ENCODE results near the gene MYDGF. TPM values are rescaled to one million over a fixed set of nuclear protein-coding genes. Genes with fewer than 3 reads are reported as not detected.
A peak's percentile ranks its signal among the peaks of the same experiment; 100 is the strongest.

Gene MYDGF
- total RNA-seq, 1 experiment from 2014 or later = 426 TPM

DNA sequence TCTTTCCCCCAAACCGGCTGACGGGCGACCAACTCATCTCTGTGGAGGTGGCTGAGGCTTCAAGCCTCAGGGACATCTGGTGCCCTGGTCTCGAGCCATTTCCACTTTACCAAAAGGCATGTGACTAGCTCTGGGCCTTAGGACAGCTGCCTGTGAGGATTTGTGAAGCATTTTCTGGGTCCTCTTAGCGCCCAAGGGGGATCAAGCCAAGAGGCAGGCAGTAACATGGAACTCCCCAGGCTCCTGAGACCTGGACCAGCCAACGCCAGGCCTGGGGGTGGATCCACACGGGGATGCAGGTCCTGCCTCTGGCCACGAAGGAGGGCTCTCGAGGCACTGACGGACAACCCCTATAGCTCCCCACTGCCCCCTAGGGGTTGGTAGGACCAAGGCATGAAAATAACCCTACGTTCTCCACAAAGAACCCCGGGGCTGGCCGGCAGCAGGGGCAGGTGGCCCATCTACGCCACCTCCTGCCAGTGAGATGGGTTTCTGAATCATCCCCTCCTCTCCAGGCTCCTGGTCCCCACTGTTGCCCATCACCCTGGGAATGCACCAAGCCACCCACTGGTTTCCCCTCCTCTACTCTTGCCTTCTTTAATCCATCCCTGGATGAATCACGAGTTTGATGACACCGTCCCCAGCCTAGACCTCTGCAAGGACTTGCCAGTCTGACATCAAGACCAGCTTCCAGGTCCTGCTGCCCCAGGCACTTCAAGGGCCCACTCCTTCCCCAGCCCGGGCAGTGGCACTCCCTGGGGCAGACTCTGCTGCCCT, 7.0 kb upstream of the MYDGF start:
- H3K9me2 ChIP-seq (replicated peaks; ENCODE audit: low read length) = no peaks in the 10 kb centered on the region
- CTCF ChIA-PET = interaction anchor here (0.5 kb wide), 1 partner anchor 28 kb away, joined by 4 read pairs; no protein-coding TSS in a partner anchor
- no peaks in the 10 kb centered on the region for H3F3A ChIP-seq (ENCODE audit: low read length, unreplicated experiment)
- intact Hi-C loops (cut with micrococcal nuclease) = no loop called here
- peak; percentile 53 for DNase-seq
- no peaks in the 10 kb centered on the region for H3K9me3 ChIP-seq (ENCODE audit: low read length)
- no TSS peak for BruUV-seq (replicated peaks)
- TF ChIP-seq CTCF (conservative IDR thresholded peaks at IDR 0.05; ENCODE audit: low read depth, low read length) (peak; percentile 75), EZH2 (IDR thresholded peaks at IDR 0.05; ENCODE audit: low read length, unreplicated experiment) (no peak), EZH2phosphoT487 (IDR thresholded peaks at IDR 0.05; ENCODE audit: borderline replicate concordance, low read length) (no peak)
- POLR2A ChIA-PET (ENCODE audit: unreplicated experiment) = no interaction called here
- no peak overlapping the region for H3K9ac ChIP-seq (ENCODE audit: low read length)
- peaks cover 10% of the 10 kb centered on the region; the same call in 1 of the 2 replicates for H3K36me3 ChIP-seq (ENCODE audit: low read depth, low read length)
- no peaks in the 10 kb centered on the region for H3K4me1 ChIP-seq (ENCODE audit: insufficient read depth, low read length)
- H3K79me2 ChIP-seq (ENCODE audit: low read length) = no peaks in the 10 kb centered on the region
- H3K4me2 ChIP-seq (ENCODE audit: low read length) = no peak overlapping the region
- peak; percentile 19; the same call in 1 of the 2 replicates for ATAC-seq
- H4K20me1 ChIP-seq (ENCODE audit: low read length) = no peaks in the 10 kb centered on the region
- no peaks in the 10 kb centered on the region for H3K27me3 ChIP-seq (ENCODE audit: low read length)
- no peak overlapping the region for H3K4me3 ChIP-seq (ENCODE audit: low read length)
- no peak overlapping the region for H3K27ac ChIP-seq (ENCODE audit: low read length)
- no peak overlapping the region for H2AFZ ChIP-seq (ENCODE audit: low read length)

DNA sequence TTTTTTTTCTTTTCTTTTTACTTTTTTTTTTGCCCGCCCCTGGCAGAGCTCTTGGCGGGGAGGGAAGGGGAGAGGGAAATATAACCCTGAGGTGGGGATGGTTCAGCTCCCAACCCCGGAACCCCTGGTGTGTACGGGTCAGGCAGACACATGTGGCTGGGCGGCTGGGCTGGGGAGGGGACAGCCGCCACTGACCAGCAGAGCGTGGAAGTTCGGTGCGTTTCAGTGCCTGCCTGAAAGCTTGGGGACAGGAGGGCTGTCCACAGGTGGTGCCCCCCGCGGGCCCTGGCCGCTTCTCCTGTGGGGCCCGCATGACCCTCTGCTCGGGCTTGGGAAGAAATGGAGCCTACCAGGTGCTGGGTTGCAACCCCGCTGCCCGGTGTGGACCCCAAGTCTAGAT, 5.2 kb upstream of the MYDGF start:
- H3K4me3 ChIP-seq (ENCODE audit: low read length) = no peak overlapping the region
- peaks cover 5% of the 10 kb centered on the region for H3F3A ChIP-seq (ENCODE audit: low read length, unreplicated experiment)
- H3K27me3 ChIP-seq (ENCODE audit: low read length) = no peaks in the 10 kb centered on the region
- no peak overlapping the region for H3K4me2 ChIP-seq (ENCODE audit: low read length)
- ChIA-PET CTCF (no interaction called here), POLR2A (ENCODE audit: unreplicated experiment) (no interaction called here)
- TSS peak; percentile 79 for BruUV-seq (replicated peaks)
- peaks cover 6% of the 10 kb centered on the region; the same call in 1 of the 2 replicates for H3K36me3 ChIP-seq (ENCODE audit: low read depth, low read length)
- ATAC-seq = no peak
- intact Hi-C loops (cut with micrococcal nuclease) = no loop called here
- DNase-seq = no peak
- H3K4me1 ChIP-seq (ENCODE audit: insufficient read depth, low read length) = peaks cover 11% of the 10 kb centered on the region
- H4K20me1 ChIP-seq (ENCODE audit: low read length) = no peaks in the 10 kb centered on the region
- H3K79me2 ChIP-seq (ENCODE audit: low read length) = no peaks in the 10 kb centered on the region
- H2AFZ ChIP-seq (ENCODE audit: low read length) = no peak overlapping the region
- H3K9ac ChIP-seq (ENCODE audit: low read length) = no peak overlapping the region
- H3K27ac ChIP-seq (ENCODE audit: low read length) = no peak overlapping the region
- TF ChIP-seq EZH2 (IDR thresholded peaks at IDR 0.05; ENCODE audit: low read length, unreplicated experiment) (no peak), CTCF (conservative IDR thresholded peaks at IDR 0.05; ENCODE audit: low read depth, low read length) (no peak), EZH2phosphoT487 (IDR thresholded peaks at IDR 0.05; ENCODE audit: borderline replicate concordance, low read length) (no peak)
- H3K9me3 ChIP-seq (ENCODE audit: low read length) = no peaks in the 10 kb centered on the region
- H3K9me2 ChIP-seq (replicated peaks; ENCODE audit: low read length) = no peaks in the 10 kb centered on the region

- Histone ChIP-seq H3K9me3 (ENCODE audit: low read length) (no peaks in the 10 kb centered on the region), H3K27ac (ENCODE audit: low read length) (no peak overlapping the region), H3K4me2 (ENCODE audit: low read length) (no peak overlapping the region), H3F3A (ENCODE audit: low read length, unreplicated experiment) (peaks cover 5% of the 10 kb centered on the region), H3K4me3 (ENCODE audit: low read length) (no peak overlapping the region), H2AFZ (ENCODE audit: low read length) (no peak overlapping the region), H3K36me3 (ENCODE audit: low read depth, low read length) (peaks cover 2% of the 10 kb centered on the region; the same call in 1 of the 2 replicates), H3K79me2 (ENCODE audit: low read length) (peaks cover 13% of the 10 kb centered on the region), H3K9ac (ENCODE audit: low read length) (no peak overlapping the region), H3K9me2 (replicated peaks; ENCODE audit: low read length) (no peaks in the 10 kb centered on the region), H3K4me1 (ENCODE audit: insufficient read depth, low read length) (peaks cover 19% of the 10 kb centered on the region), H3K27me3 (ENCODE audit: low read length) (no peaks in the 10 kb centered on the region), H4K20me1 (ENCODE audit: low read length) (no peaks in the 10 kb centered on the region)
- CTCF ChIA-PET = no interaction called here
- BruUV-seq (replicated peaks) = no TSS peak
- POLR2A ChIA-PET (ENCODE audit: unreplicated experiment) = no interaction called here
- intact Hi-C loops (cut with micrococcal nuclease) = loop anchor here (5.0 kb wide), 1 partner anchor 49 kb away; the partner anchor contains the start of gene DPP9
- TF ChIP-seq CTCF (conservative IDR thresholded peaks at IDR 0.05; ENCODE audit: low read depth, low read length) (no peak), EZH2phosphoT487 (IDR thresholded peaks at IDR 0.05; ENCODE audit: borderline replicate concordance, low read length) (no peak), EZH2 (IDR thresholded peaks at IDR 0.05; ENCODE audit: low read length, unreplicated experiment) (no peak)
- ATAC-seq = no peak
- no peak for DNase-seq
These were observed 3.6 kb upstream of the MYDGF start for GRCh38 chr19:4673726-4674125.

Data from PC-3 (cell line).